ENCODE results near the gene ESRRB. TPM values are rescaled to one million over a fixed set of nuclear protein-coding genes. Genes with fewer than 3 reads are reported as not detected.

ESRRB gene
- total RNA-seq (2014; rRNA removed; shearing (Covaris generic)), result 0.25 TPM in 1 of 2 replicates, not detected in the other
- 0.19 and 1.8 TPM in 2 replicates for polyA plus RNA-seq (2014; cell fraction: nucleus; rRNA removed)

- DNase-seq (ENCODE audit: extremely low read depth, low read depth), result no peak
Measured at GRCh38 chr14:76375947-76376404, at the start of gene ESRRB. Gene ESRRB (plus strand): TSS chr14:76376137. CDS start chr14:76376402, 265 bp downstream.

DNA sequence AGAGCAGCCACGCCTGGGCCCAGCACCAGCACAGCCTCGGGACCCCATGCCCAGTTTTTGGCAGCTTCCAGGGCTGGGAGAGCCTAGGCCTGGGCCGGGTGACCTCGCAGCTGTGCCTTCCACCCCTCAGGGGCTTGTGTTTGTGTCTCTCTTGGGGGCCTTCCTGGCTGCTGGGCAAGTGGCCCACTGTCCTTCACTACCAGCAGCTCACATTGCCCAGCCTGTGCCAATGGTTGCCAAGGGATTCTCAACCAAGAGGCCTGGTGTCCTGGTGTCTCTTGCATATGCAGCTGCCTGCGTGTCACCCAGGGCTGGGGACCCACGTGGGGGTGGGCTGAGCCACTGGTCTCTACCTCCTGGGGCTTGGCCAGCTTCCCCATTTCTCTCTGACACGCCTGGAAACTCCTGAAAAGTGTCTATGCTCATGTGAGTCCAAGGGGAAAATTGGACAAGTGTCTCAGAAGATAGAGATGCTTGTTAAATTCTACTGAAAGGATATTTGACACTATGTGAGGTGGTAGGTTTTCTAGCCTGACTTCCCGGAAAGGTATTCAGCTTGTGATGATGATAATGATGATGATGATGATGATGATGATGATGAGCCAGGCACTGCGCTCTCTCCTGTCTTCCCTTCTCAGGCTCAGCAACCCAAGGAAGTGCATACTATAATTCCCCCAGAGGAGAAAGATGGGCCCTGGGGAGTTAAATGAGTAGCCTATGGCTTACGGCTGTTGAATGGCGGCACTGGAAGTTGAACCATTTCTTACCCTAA lies 48.8 kb upstream of the ESRRB start:
- no peak for DNase-seq (ENCODE audit: extremely low read depth, low read depth)

DNA sequence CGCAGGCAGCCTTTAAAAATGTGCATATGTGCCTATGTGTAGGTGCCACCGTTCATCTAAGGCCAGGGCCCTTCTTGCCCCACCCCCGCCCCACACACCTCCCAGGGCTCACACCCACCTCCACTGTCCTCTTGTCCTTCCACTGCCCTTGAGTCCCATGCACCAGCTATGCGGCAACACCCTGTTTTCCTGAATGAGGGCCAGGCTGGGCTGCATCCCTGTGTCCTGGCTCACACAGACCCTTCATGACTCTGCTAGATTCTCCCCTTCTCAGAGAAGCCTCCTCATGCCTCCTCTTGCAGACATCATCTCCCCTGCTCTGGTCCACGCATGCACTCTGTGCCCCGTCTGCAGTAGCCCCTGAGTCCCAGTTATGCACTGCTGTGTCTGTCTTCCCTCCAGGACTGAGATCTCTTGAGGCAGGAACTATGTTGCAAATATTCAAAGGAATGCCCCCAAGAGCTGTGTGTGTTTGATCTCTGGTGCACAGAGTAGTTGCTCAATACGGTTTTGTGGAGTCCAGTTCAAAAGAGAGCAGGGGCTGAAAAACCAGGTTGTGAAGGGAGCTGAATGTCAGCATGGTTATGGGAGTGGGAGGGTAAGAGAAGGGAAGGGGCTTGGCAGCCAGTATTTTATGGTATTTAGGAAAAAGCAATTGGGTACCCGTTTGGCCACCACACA lies 47.3 kb upstream of the ESRRB start:
- no peak for DNase-seq (ENCODE audit: extremely low read depth, low read depth)

DNA sequence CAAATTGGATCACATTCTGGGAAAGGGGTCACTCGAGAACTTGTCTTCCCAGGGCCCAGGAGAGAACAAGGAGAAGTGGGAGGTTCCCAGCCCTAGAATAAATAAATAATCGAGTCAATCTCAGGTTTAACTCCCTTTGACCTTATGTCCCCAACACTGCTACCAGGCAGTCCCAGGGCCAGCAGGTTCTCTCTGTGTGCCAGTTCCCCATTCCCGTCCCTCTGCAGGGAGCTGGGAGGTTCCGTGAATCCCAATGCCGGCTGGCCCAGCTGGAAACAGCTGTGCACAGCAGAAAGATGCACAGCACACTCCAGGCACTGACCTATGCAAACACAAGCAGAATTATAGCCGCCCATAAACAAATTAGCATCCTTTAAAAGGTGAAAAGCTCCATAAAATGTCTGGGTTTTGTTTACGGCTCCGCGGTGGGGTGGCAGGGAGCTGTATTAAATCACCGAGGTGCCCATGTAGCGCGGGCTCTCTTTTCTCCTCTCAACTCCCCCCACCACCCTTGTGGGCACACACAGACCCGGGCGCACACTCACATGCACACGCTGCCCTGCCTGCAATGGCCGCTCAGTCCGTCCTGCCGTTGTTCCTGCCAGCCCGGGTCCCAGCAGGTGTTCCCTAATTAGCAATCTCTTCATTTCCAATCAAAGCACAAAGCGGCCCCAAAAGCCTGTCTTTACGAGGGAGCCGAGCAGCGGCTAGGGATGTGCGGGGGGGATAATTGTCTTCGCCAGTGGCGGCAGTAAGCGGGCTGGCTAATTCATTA lies 46.6 kb upstream of the ESRRB start:
- DNase-seq (ENCODE audit: extremely low read depth, low read depth), result no peak

GRCh38 chr14:76329951-76330350 lies 46.0 kb upstream of the ESRRB start:
- DNase-seq (ENCODE audit: extremely low read depth, low read depth), result no peak

DNA sequence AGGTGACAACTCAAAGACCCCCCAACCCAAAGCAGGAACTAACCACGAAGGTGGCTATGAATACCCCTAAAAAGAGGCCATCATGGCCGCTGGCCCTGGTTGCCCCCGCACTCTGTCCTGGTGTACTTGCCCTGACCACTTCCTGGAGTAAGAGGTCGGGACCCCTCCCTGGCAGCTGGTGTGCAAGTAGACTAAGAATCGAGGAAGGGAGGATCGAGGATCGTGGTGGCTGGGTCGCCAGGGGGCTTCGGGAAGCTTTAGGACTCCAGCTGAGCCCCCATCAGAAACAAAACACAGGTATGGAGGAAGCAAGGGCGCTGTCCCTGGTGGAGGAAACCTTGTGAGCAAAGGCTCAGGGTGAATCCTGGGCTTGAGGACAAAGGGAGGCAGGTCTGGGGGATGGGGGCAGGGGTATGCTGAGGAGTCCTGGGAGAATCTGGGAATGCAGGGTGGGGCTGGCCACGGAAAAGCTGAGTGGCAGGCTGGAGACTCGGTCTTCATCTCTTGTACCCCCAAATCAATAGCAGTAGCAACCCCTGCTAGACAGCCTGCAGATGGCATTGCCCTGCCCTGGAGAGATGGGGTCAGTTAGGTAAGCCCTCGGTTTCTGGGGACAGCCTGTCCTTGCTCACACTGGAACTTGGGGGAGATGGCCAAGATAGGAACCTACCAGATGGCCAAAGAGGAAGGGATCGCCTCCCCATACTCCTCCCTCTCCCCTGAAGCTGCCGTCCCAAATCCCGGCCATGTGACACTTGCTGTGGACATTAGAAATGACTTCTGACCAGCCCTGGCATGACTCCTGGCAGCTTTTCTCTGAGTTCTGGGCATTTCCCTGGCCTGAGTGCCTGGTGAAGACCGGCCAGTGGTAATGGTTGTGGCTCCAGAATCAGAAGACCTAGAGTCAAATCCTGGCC lies 45.3 kb upstream of the ESRRB start:
- DNase-seq (ENCODE audit: extremely low read depth, low read depth), result no peak

- no peak for DNase-seq (ENCODE audit: extremely low read depth, low read depth)
Measured at GRCh38 chr14:76331328-76332011, 44.5 kb upstream of the ESRRB start.

GRCh38 chr14:76333664-76334063 lies 42.3 kb upstream of the ESRRB start:
- DNase-seq (ENCODE audit: extremely low read depth, low read depth), result no peak

- no peak for DNase-seq (ENCODE audit: extremely low read depth, low read depth)
Measured at GRCh38 chr14:76334316-76334715, 41.6 kb upstream of the ESRRB start.

- no peak for DNase-seq (ENCODE audit: extremely low read depth, low read depth)
Measured at GRCh38 chr14:76336876-76337275, 39.1 kb upstream of the ESRRB start.

GRCh38 chr14:76337635-76338545 lies 38.0 kb upstream of the ESRRB start:
- no peak for DNase-seq (ENCODE audit: extremely low read depth, low read depth)

GRCh38 chr14:76339728-76340615 lies 36.0 kb upstream of the ESRRB start:
- no peak for DNase-seq (ENCODE audit: extremely low read depth, low read depth)

DNA sequence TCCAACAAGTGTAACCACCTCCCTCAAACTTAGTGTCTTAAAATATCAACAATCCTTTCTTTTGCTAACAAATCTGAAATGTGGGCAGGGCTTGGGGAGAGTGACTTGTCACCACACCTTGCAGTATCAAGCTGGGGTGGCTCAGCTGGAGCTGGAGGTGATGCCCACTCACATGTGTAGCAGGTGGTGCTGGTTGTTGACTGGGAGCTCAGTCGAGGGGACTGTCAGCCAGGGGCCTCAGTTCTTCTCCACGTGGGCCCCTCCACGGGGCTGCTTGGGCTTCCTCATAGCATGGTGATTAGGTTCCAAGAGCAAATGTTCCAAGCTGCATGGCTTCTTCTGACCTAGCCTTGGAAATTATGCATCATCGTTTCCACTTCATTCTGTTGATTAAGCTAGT lies 32.6 kb upstream of the ESRRB start:
- no peak for DNase-seq (ENCODE audit: extremely low read depth, low read depth)

- no peak for DNase-seq (ENCODE audit: extremely low read depth, low read depth)
Measured at GRCh38 chr14:76346391-76347160, 29.4 kb upstream of the ESRRB start.

- DNase-seq (ENCODE audit: extremely low read depth, low read depth), result no peak
Measured at GRCh38 chr14:76348898-76349297, 27.0 kb upstream of the ESRRB start.

- no peak for DNase-seq (ENCODE audit: extremely low read depth, low read depth)
Measured at GRCh38 chr14:76349993-76350392, 25.9 kb upstream of the ESRRB start.

DNA sequence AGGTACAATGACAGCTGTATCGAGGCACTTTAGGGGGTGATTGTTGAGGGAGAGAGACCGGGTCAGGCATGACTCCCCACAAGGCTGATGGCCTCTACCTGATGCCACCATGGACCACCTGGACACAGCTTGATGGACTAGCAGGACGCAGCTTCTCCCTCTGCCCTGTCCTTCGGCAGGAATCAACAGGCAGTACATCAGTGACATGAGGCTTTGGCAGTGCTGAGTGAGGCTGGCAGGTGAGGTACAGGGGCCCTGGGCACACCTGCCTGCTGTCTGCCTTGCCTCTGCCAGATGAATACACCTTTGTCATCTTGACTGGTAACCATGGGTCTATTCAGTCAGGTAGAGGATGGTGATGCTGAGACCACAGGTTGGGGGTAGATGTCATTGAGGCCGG lies 25.3 kb upstream of the ESRRB start:
- DNase-seq (ENCODE audit: extremely low read depth, low read depth), result no peak

Measured in NCI-H460 (cell line).